Stomach (tissue), 4 donors: ENCODE measurements around the gene LRMDA.

Experiments
- CTCF ChIP-seq, 7 experiments: fragments of 450-650 bp in 4 of 7; fragments of 200-600 bp in 3 of 7; sonication (generic) in 3 of 7; IDR thresholded peaks; one replicate each; pipeline ENCODE4 v1.5.1; 2016 to 2019; ENCODE audit warnings: antibody characterized with exemption in 7 of 7, control low read depth in 2 of 7, mild to moderate bottlenecking in 1 of 7
- EP300 ChIP-seq: sonication (generic); formaldehyde crosslinking; IDR thresholded peaks from one replicate; pipeline ENCODE4 v1.6.1; 2017; ENCODE audit warnings: antibody characterized with exemption
- POLR2A ChIP-seq, 4 donors: fragments of 450-650 bp; IDR thresholded peaks; one replicate each; pipeline ENCODE4 v1.6.1; 2016; ENCODE audit warnings: antibody characterized with exemption in 4 of 4, control low read depth in 2 of 4, mild to moderate bottlenecking in 1 of 4, moderate library complexity in 1 of 4
- POLR2AphosphoS5 ChIP-seq, 3 donors: sonication (generic); formaldehyde crosslinking; IDR thresholded peaks; one replicate each; pipeline ENCODE4 v1.6.1; 2016; ENCODE audit warnings: antibody characterized with exemption in 3 of 3

- TF ChIP-seq POLR2A (IDR thresholded peaks at IDR 0.05) = no peak
- no peak for TF ChIP-seq CTCF (IDR thresholded peaks at IDR 0.05)
- TF ChIP-seq POLR2AphosphoS5 (IDR thresholded peaks at IDR 0.05) = no peak
- TF ChIP-seq EP300 = no peak
Measured at GRCh38 chr10:75720157-75720556, 288.7 kb downstream of the LRMDA start.
